Vagina (tissue), 2 donors: ENCODE results near the gene ADGRG2. TPM values are rescaled to one million over a fixed set of nuclear protein-coding genes. Genes with fewer than 3 reads are reported as not detected.
"Not testable (repeated sequence)": the region's sequence is repeated elsewhere in the genome, so short reads cannot be mapped to it uniquely, and the experiment has no call there.

Source experiments
- DNase-seq, 2 donors: peaks; one replicate each; pipeline ENCODE4 v3.0.0-alpha.2; 2017; ENCODE audit errors: extremely low spot score in 2 of 2
- H3K27ac ChIP-seq: fragments of 200-600 bp; sonication (generic); one replicate; pipeline ENCODE4 v1.5.1; 2019
- H3K27me3 ChIP-seq: fragments of 200-600 bp; sonication (generic); one replicate; pipeline ENCODE4 v1.5.1; 2019
- H3K36me3 ChIP-seq, 2 donors: fragments of 200-600 bp; sonication (generic); one replicate each; pipeline ENCODE4 v1.5.1; 2017 to 2019
- H3K4me1 ChIP-seq: fragments of 200-600 bp; sonication (generic); one replicate; pipeline ENCODE4 v1.5.1; 2019
- H3K4me3 ChIP-seq, 2 donors: fragments of 200-600 bp; sonication (generic); 1 replicate in 1 of 2; 2 replicates in 1 of 2; pipeline ENCODE4 v1.5.1; 2016 to 2019
- H3K9me3 ChIP-seq: fragments of 200-600 bp; sonication (generic); one replicate; pipeline ENCODE4 v1.5.1; 2019
- POLR2A ChIP-seq, 2 donors: fragments of 450-650 bp; IDR thresholded peaks; one replicate each; pipeline ENCODE4 v1.6.1; 2017; ENCODE audit warnings: antibody characterized with exemption in 2 of 2, mild to moderate bottlenecking in 2 of 2, moderate library complexity in 2 of 2
- POLR2AphosphoS5 ChIP-seq, 2 donors: sonication (generic); formaldehyde crosslinking; IDR thresholded peaks; one replicate each; pipeline ENCODE4 v1.9.0; 2017; ENCODE audit warnings: antibody characterized with exemption in 2 of 2, mild to moderate bottlenecking in 2 of 2, low read depth in 1 of 2; ENCODE audit not compliant: insufficient read depth in 1 of 2
- intact Hi-C: fragments of 100-400 bp; cut with DNase I; formaldehyde crosslinking; loops from one replicate; pipeline ENCODE4 v1.15.1; 2023
- total RNA-seq: library from RNA; depleted of rRNA; stranded (reverse); fragments of >200 nt; gene quantifications from one replicate; pipeline ENCODE4 v1.2.3, GENCODE V29; 2016
- TF ChIP-seq, protein P1 (sequence below), 3 experiments: fragments of 450-650 bp in 2 of 3; fragments of 200-600 bp in 1 of 3; sonication (generic) in 1 of 3; IDR thresholded peaks; one replicate each; pipeline ENCODE4 v1.5.1; 2017 to 2019; ENCODE audit warnings: antibody characterized with exemption in 3 of 3, mild to moderate bottlenecking in 2 of 3, moderate library complexity in 2 of 3

Gene ADGRG2
- total RNA-seq, 1 donor from 2014 or later: 2.0 TPM

DNA sequence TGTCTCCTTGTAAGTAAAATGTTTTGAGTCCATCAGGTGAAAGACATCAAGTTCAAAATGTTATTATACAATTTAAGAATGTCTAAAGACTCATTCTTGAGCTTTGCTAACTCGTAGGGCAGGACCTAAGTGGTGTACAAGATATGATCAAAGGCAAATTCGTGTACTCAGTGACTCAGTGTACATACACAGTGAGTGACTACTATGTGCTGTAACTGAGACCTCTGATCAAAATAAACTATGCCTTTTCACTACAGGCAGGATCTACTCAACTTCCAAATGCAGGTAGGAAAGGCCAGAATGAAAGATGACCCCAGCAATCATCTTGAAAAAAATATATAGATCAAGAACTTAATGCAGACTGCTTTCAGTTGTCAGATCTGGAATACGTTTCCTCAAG lies 49.9 kb downstream of the ADGRG2 start:
- no peak for DNase-seq
- Histone ChIP-seq H3K27me3 (no peaks in the 10 kb centered on the region), H3K4me1 (no peaks in the 10 kb centered on the region), H3K4me3 (no peak overlapping the region), H3K9me3 (no peaks in the 10 kb centered on the region), H3K27ac (no peak overlapping the region), H3K36me3 (no peaks in the 10 kb centered on the region)
- TF ChIP-seq POLR2AphosphoS5 (IDR thresholded peaks at IDR 0.05; ENCODE audit: insufficient read depth in 1 of 2, low read depth in 1 of 2) (no peak), POLR2A (IDR thresholded peaks at IDR 0.05) (no peak)
- TF ChIP-seq, protein P1, sequence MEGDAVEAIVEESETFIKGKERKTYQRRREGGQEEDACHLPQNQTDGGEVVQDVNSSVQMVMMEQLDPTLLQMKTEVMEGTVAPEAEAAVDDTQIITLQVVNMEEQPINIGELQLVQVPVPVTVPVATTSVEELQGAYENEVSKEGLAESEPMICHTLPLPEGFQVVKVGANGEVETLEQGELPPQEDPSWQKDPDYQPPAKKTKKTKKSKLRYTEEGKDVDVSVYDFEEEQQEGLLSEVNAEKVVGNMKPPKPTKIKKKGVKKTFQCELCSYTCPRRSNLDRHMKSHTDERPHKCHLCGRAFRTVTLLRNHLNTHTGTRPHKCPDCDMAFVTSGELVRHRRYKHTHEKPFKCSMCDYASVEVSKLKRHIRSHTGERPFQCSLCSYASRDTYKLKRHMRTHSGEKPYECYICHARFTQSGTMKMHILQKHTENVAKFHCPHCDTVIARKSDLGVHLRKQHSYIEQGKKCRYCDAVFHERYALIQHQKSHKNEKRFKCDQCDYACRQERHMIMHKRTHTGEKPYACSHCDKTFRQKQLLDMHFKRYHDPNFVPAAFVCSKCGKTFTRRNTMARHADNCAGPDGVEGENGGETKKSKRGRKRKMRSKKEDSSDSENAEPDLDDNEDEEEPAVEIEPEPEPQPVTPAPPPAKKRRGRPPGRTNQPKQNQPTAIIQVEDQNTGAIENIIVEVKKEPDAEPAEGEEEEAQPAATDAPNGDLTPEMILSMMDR (IDR thresholded peaks at IDR 0.05): no peak
- intact Hi-C loops: no loop called here

DNA sequence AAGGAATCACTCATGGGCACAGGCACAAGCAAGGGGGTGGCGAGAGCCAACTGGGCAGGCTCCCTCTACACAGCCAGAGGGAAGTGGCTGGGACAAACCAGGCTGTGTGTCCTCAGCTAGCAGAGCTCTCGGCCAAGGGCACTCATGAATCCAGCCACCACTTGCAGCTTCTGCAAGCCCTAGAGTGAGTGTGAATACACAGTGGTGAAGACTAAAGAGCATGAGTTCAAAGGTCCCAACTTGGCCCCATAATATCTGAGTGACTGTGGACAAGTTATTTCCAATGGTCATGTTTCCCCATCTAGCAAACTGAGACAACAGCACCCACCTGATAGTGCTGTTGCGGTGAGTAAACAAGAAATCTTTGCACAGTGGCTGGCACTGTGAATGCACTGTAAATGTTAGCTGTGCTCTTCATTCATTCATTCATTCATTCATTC lies 51.7 kb downstream of the ADGRG2 start:
- Histone ChIP-seq H3K4me3 (no peak overlapping the region), H3K36me3 (no peaks in the 10 kb centered on the region), H3K4me1 (no peaks in the 10 kb centered on the region), H3K27ac (no peak overlapping the region), H3K9me3 (no peaks in the 10 kb centered on the region), H3K27me3 (no peaks in the 10 kb centered on the region)
- DNase-seq: no peak
- intact Hi-C loops: no loop called here
- no peak for TF ChIP-seq POLR2AphosphoS5 (IDR thresholded peaks at IDR 0.05; ENCODE audit: insufficient read depth in 1 of 2, low read depth in 1 of 2)
- no peak for TF ChIP-seq POLR2A (IDR thresholded peaks at IDR 0.05)
- TF ChIP-seq, protein P1 (IDR thresholded peaks at IDR 0.05): no peak

DNA sequence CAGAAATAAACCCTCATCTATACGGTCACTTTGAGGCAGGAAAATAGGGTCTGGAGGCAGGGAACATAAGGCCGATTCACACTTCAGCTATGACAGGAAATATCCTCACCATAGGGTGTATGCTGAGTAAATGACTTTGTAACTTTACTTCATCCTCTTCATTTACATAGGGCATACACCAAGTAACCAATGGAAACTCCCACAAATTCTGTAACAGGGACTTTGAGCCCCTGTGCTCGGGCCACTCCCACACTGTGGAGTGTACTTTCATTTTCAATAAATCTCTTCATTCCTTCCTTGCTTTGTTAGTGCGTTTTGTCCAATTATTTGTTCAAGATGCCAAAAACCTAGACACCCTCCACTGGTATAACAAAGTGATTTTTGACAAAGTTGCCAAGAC lies 55.3 kb downstream of the ADGRG2 start:
- H3K4me3 ChIP-seq, H3K27ac ChIP-seq, H3K36me3 ChIP-seq, DNase-seq, intact Hi-C loops, H3K4me1 ChIP-seq, H3K27me3 ChIP-seq, H3K9me3 ChIP-seq: not testable (repeated sequence)

DNA sequence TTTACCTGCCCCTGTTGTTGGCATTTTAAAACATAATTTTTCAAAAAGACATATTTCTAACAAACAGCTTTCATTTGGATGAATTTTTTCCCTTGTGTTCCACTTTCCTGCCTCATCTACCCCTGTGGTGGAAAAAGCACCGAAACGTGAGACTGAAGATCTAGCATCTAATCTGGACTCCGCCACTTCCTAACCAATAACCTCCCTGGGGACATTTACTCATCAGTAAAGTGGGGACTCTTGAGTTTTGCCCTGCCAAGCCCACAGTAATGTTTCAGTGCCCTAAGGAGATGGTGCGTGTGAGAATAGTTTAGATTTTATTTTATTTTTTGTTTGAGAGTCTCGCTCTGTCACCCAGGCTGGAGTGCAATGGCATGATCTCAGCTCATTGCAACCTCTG lies 56.7 kb downstream of the ADGRG2 start:
- intact Hi-C loops: no loop called here

DNA sequence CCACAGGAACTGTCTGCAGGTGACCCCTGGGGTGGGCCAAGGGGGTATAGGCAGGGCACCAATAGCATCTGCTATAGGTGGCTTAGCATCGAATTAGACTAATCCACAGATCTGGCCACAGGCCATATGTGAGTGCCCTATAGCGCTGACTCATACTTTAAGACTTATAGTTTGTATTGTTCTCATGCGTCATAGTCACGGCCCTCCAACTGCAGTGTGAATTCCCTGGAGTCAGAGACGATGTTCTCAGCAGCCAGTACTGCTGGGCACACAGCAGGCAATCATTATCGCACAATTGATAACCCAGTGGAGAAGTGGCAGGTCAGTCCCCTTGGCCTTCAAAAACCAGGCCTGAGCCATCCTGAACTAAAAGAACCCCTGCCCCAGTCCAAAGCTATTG lies 58.1 kb downstream of the ADGRG2 start:
- H3K27ac ChIP-seq: no peak overlapping the region
- H3K4me1 ChIP-seq: no peaks in the 10 kb centered on the region
- no peak for DNase-seq
- H3K36me3 ChIP-seq: no peaks in the 10 kb centered on the region
- no peak overlapping the region for H3K4me3 ChIP-seq
- intact Hi-C loops: no loop called here
- TF ChIP-seq POLR2A (IDR thresholded peaks at IDR 0.05) (no peak), POLR2AphosphoS5 (IDR thresholded peaks at IDR 0.05; ENCODE audit: insufficient read depth in 1 of 2, low read depth in 1 of 2) (no peak)
- TF ChIP-seq, protein P1 (IDR thresholded peaks at IDR 0.05): no peak
- H3K27me3 ChIP-seq: no peaks in the 10 kb centered on the region
- no peaks in the 10 kb centered on the region for H3K9me3 ChIP-seq

More for the DNA sequence above, 56.7 kb downstream of the ADGRG2 start:
- Histone ChIP-seq H3K27ac (no peak overlapping the region), H3K27me3 (no peaks in the 10 kb centered on the region), H3K9me3 (no peaks in the 10 kb centered on the region), H3K36me3 (no peaks in the 10 kb centered on the region), H3K4me3 (no peak overlapping the region), H3K4me1 (no peaks in the 10 kb centered on the region)
- TF ChIP-seq POLR2AphosphoS5 (IDR thresholded peaks at IDR 0.05; ENCODE audit: insufficient read depth in 1 of 2, low read depth in 1 of 2) (no peak), POLR2A (IDR thresholded peaks at IDR 0.05) (no peak)
- TF ChIP-seq, protein P1 (IDR thresholded peaks at IDR 0.05): no peak
- DNase-seq: no peak

DNA sequence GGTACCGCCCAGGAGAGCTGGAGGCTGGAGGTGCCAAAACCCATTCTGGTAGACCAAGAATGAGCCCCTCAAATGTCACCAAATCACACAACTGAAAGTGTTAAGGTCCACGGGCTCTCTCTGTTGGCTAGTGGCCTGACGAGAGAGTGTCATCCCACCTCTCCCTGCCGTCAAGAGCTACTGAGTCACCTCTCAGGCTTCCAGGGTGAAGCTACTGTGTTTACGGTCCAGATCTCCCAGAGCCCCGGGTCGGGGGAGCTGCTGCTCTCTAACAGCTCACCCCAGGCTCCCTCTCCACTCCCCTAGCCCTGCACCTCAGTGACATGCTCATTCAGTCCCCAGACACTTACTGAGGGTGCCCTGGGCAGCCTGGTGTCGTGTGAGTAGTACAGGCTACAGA lies 59.2 kb downstream of the ADGRG2 start:
- Histone ChIP-seq H3K27me3 (no peaks in the 10 kb centered on the region), H3K36me3 (no peaks in the 10 kb centered on the region), H3K4me1 (no peaks in the 10 kb centered on the region), H3K9me3 (no peaks in the 10 kb centered on the region), H3K4me3 (no peak overlapping the region), H3K27ac (no peak overlapping the region)
- TF ChIP-seq POLR2AphosphoS5 (IDR thresholded peaks at IDR 0.05; ENCODE audit: insufficient read depth in 1 of 2, low read depth in 1 of 2) (no peak), POLR2A (IDR thresholded peaks at IDR 0.05) (no peak)
- TF ChIP-seq, protein P1 (IDR thresholded peaks at IDR 0.05): no peak
- intact Hi-C loops: no loop called here
- DNase-seq: no peak
